Aorta (tissue), 5 donors: ENCODE data around the gene GPX7. TPM values are rescaled to one million over a fixed set of nuclear protein-coding genes. Genes with fewer than 3 reads are reported as not detected.

Experiments
- ATAC-seq: fragments of 200-7000 bp; cut with Tn5 transposase; one replicate; pipeline ENCODE4 v1.9.1; 2022; ENCODE audit warnings: moderate library complexity; ENCODE audit not compliant: low FRiP score
- DNase-seq, 2 donors: peaks; one replicate each; pipeline ENCODE4 v3.0.0-alpha.2; 2020
- H3K27ac ChIP-seq, 2 donors: one replicate each; pipeline ENCODE4 v1.5.1; 2013; ENCODE audit warnings: low read length in 2 of 2, mild to moderate bottlenecking in 2 of 2, moderate library complexity in 2 of 2, control low read depth in 1 of 2, inconsistent platforms in 1 of 2, low read depth in 1 of 2
- H3K27me3 ChIP-seq, 2 donors: one replicate each; pipeline ENCODE4 v1.6.1; 2013; ENCODE audit warnings: control low read depth in 1 of 2, low read length in 1 of 2, mild to moderate bottlenecking in 1 of 2, moderate library complexity in 1 of 2; ENCODE audit not compliant: insufficient read depth in 2 of 2, control insufficient read depth in 1 of 2
- H3K36me3 ChIP-seq, 2 donors: one replicate each; pipeline ENCODE4 v1.6.1; 2013; ENCODE audit warnings: control low read depth in 1 of 2, low read length in 1 of 2, mild to moderate bottlenecking in 1 of 2; ENCODE audit not compliant: insufficient read depth in 2 of 2, control insufficient read depth in 1 of 2
- H3K4me1 ChIP-seq, 2 donors: one replicate each; pipeline ENCODE4 v1.6.1; 2013; ENCODE audit warnings: low read length in 2 of 2, control low read depth in 1 of 2, mild to moderate bottlenecking in 1 of 2, moderate library complexity in 1 of 2; ENCODE audit not compliant: insufficient read depth in 2 of 2, control insufficient read depth in 1 of 2
- H3K4me3 ChIP-seq, 2 donors: one replicate each; pipeline ENCODE4 v1.5.1; 2013; ENCODE audit warnings: low read length in 2 of 2, control low read depth in 1 of 2, mild to moderate bottlenecking in 1 of 2
- H3K9me3 ChIP-seq: one replicate; pipeline ENCODE4 v1.6.1; 2013; ENCODE audit warnings: mild to moderate bottlenecking, low read length; ENCODE audit not compliant: control insufficient read depth
- WGBS, 2 donors: extraction: QIAGEN DNeasy Blood & Tissue Kit; methylation state at CpG; one replicate each; pipeline ENCODE4 v1.1.7; 2013; 5-methylcytosine and 5-hydroxymethylcytosine counted together
- intact Hi-C, 2 donors: fragments of 100-400 bp; cut with DNase I; formaldehyde crosslinking; loops; one replicate each; pipeline versions ENCODE4 v1.14.2 to v1.15.0; 2022
- polyA plus RNA-seq, 2 donors: library from polyadenylated mRNA; stranded (reverse); fragments of 200-250 nt; gene quantifications; one replicate each; pipeline ENCODE4 v1.2.3, GENCODE V29; 2013
- total RNA-seq, 2 donors: library from RNA; stranded (reverse); fragmentation: NEBNext Ultra II Directional; extraction: Animal tissue kit (Norgen Biotek cat#: 25700); gene quantifications; one replicate each; pipeline ENCODE4 v1.2.1, GENCODE V29; 2021
- donor health status: healthy with polysubstance abuse.
- donor health status: Bipolar disorder and iron deficiency.
- donor health status: DM: no; HTN: no; CAD: no.
- donor health status: DM: no; HTN: no; CAD: no.
- donor health status: DM: yes; HTN: yes; CAD: no.

The GPX7 gene
- total and polyA plus RNA-seq, 4 donors: 9.7 to 21.4 (median 16.1) TPM

GRCh38 chr1:52637946-52638345 is 35.8 kb downstream of the GPX7 start:
- H3K27me3 ChIP-seq: no peaks in the 10 kb centered on the region
- no peaks in the 10 kb centered on the region for H3K4me1 ChIP-seq
- WGBS, 2 donors: 67 to 79% methylated on average over 4 of the region's 4 CpGs
- H3K4me3 ChIP-seq: no peak overlapping the region
- H3K27ac ChIP-seq: no peak overlapping the region
- DNase-seq (no peak), ATAC-seq (no peak)
- intact Hi-C loops: no loop called here
- H3K36me3 ChIP-seq: no peaks in the 10 kb centered on the region
- H3K9me3 ChIP-seq: no peaks in the 10 kb centered on the region

GRCh38 chr1:52640697-52641096 is 38.5 kb downstream of the GPX7 start:
- WGBS, 2 donors: 85 to 87% methylated on average over 6 of the region's 6 CpGs
- no peaks in the 10 kb centered on the region for H3K27me3 ChIP-seq
- no peak for ATAC-seq
- H3K27ac ChIP-seq: no peak overlapping the region
- H3K9me3 ChIP-seq: no peaks in the 10 kb centered on the region
- H3K36me3 ChIP-seq: no peaks in the 10 kb centered on the region
- H3K4me3 ChIP-seq: no peak overlapping the region
- DNase-seq: no peak
- intact Hi-C loops: no loop called here
- H3K4me1 ChIP-seq: no peaks in the 10 kb centered on the region

- Histone ChIP-seq H3K36me3 (no peaks in the 10 kb centered on the region), H3K27ac (no peak overlapping the region), H3K9me3 (no peaks in the 10 kb centered on the region), H3K4me1 (no peaks in the 10 kb centered on the region), H3K27me3 (no peaks in the 10 kb centered on the region), H3K4me3 (no peak overlapping the region)
- no peak for ATAC-seq
- intact Hi-C loops: no loop called here
- DNase-seq: no peak
- 88 to 92% methylated on average over 4 of the region's 4 CpGs for WGBS, 2 donors
Measured at GRCh38 chr1:52641307-52641706, 39.1 kb downstream of the GPX7 start.

GRCh38 chr1:52645261-52645660 is 43.1 kb downstream of the GPX7 start:
- Histone ChIP-seq H3K4me3 (no peak overlapping the region), H3K4me1 (no peaks in the 10 kb centered on the region), H3K36me3 (no peaks in the 10 kb centered on the region), H3K27ac (no peak overlapping the region), H3K9me3 (no peaks in the 10 kb centered on the region), H3K27me3 (no peaks in the 10 kb centered on the region)
- intact Hi-C loops: no loop called here
- ATAC-seq (no peak), DNase-seq (no peak)
- 53 to 66% methylated on average over 6 of the region's 6 CpGs for WGBS, 2 donors

GRCh38 chr1:52651904-52652303 is 49.7 kb downstream of the GPX7 start:
- no peaks in the 10 kb centered on the region for H3K36me3 ChIP-seq
- DNase-seq (no peak), ATAC-seq (no peak)
- intact Hi-C loops: no loop called here
- H3K4me3 ChIP-seq: no peak overlapping the region
- no peaks in the 10 kb centered on the region for H3K27me3 ChIP-seq
- no peaks in the 10 kb centered on the region for H3K9me3 ChIP-seq
- 93 to 94% methylated on average over 1 of the region's 1 CpG for WGBS, 2 donors
- no peaks in the 10 kb centered on the region for H3K4me1 ChIP-seq
- no peak overlapping the region for H3K27ac ChIP-seq

- Histone ChIP-seq H3K4me3 (no peak overlapping the region), H3K4me1 (no peaks in the 10 kb centered on the region)
- no peak for ATAC-seq
Measured at GRCh38 chr1:52653207-52653849, 51.2 kb downstream of the GPX7 start.

GRCh38 chr1:52654063-52654462 is 51.9 kb downstream of the GPX7 start:
- DNase-seq: no peak
- no peak overlapping the region for H3K4me3 ChIP-seq
- H3K4me1 ChIP-seq: no peaks in the 10 kb centered on the region
- H3K27ac ChIP-seq: no peak overlapping the region
- no peak for ATAC-seq
- H3K27me3 ChIP-seq: no peaks in the 10 kb centered on the region
- H3K36me3 ChIP-seq: no peaks in the 10 kb centered on the region
- intact Hi-C loops: no loop called here
- no peaks in the 10 kb centered on the region for H3K9me3 ChIP-seq

More at GRCh38 chr1:52653207-52653849, 51.2 kb downstream of the GPX7 start:
- no peak for DNase-seq
- Histone ChIP-seq H3K27me3 (no peaks in the 10 kb centered on the region), H3K9me3 (no peaks in the 10 kb centered on the region), H3K36me3 (no peaks in the 10 kb centered on the region), H3K27ac (no peak overlapping the region)
- intact Hi-C loops: no loop called here
- WGBS, 2 donors: 94 to 95% methylated on average over 5 of the region's 5 CpGs

GRCh38 chr1:52657702-52658101 is 55.5 kb downstream of the GPX7 start:
- Histone ChIP-seq H3K4me1 (no peaks in the 10 kb centered on the region), H3K27ac (no peak overlapping the region), H3K36me3 (no peaks in the 10 kb centered on the region), H3K4me3 (no peak overlapping the region), H3K27me3 (no peaks in the 10 kb centered on the region), H3K9me3 (no peaks in the 10 kb centered on the region)
- ATAC-seq (no peak), DNase-seq (no peak)
- 90 to 91% methylated on average over 3 of the region's 3 CpGs for WGBS, 2 donors
- intact Hi-C loops: no loop called here
